KMS-11 (cell line): ENCODE measurements around the gene RBMXL2.

ENCODE experiments used
- H2AFZ ChIP-seq: fragments of 200-600 bp; sonication (generic); 2 replicates; pipeline ENCODE4 v1.6.1; 2016; ENCODE audit warnings: antibody characterized with exemption, mixed run types, low read depth
- H3K27ac ChIP-seq: fragments of 200-600 bp; sonication (generic); 2 replicates; pipeline ENCODE4 v1.6.1; 2016; ENCODE audit warnings: mild to moderate bottlenecking, mixed run types
- H3K27me3 ChIP-seq: fragments of 200-600 bp; sonication (generic); 2 replicates; pipeline ENCODE4 v1.6.1; 2017; ENCODE audit warnings: mild to moderate bottlenecking, low read depth, mixed run types, moderate library complexity; ENCODE audit not compliant: insufficient read depth
- H3K36me3 ChIP-seq: fragments of 200-600 bp; sonication (generic); 2 replicates; pipeline ENCODE4 v1.6.1; 2017; ENCODE audit warnings: mild to moderate bottlenecking, mixed run types; ENCODE audit not compliant: insufficient read depth
- H3K4me1 ChIP-seq: fragments of 200-600 bp; sonication (generic); 2 replicates; pipeline ENCODE4 v1.6.1; 2016; ENCODE audit warnings: mild to moderate bottlenecking, low read depth, mixed run types; ENCODE audit not compliant: poor library complexity, severe bottlenecking
- H3K4me2 ChIP-seq: fragments of 200-600 bp; sonication (generic); 2 replicates; pipeline ENCODE4 v1.7.0; 2016; ENCODE audit warnings: mild to moderate bottlenecking, mixed run types
- H3K4me3 ChIP-seq: fragments of 200-600 bp; sonication (generic); IDR thresholded peaks from 2 replicates; pipeline ENCODE4 v1.6.1; 2017; ENCODE audit warnings: low read depth, low read length, mixed read lengths; ENCODE audit not compliant: insufficient read depth
- H3K79me2 ChIP-seq: fragments of 200-600 bp; sonication (generic); 2 replicates; pipeline ENCODE4 v1.6.1; 2016; ENCODE audit warnings: low read depth, mixed run types; ENCODE audit not compliant: insufficient read depth
- H3K9ac ChIP-seq: fragments of 200-600 bp; sonication (generic); 2 replicates; pipeline ENCODE4 v1.6.1; 2016; ENCODE audit warnings: mild to moderate bottlenecking, mixed run types
- H4K20me1 ChIP-seq: fragments of 200-600 bp; sonication (generic); 2 replicates; pipeline ENCODE4 v1.6.1; 2016; ENCODE audit warnings: mild to moderate bottlenecking, mixed run types; ENCODE audit not compliant: insufficient read depth
- CTCF ChIP-seq: fragments of 200-600 bp; sonication (generic); conservative IDR thresholded peaks from 2 replicates; pipeline ENCODE4 v1.6.1; 2017; ENCODE audit warnings: low read depth, mild to moderate bottlenecking, antibody characterized with exemption, low read length, moderate library complexity, mixed read lengths

The RBMXL2 gene

DNA sequence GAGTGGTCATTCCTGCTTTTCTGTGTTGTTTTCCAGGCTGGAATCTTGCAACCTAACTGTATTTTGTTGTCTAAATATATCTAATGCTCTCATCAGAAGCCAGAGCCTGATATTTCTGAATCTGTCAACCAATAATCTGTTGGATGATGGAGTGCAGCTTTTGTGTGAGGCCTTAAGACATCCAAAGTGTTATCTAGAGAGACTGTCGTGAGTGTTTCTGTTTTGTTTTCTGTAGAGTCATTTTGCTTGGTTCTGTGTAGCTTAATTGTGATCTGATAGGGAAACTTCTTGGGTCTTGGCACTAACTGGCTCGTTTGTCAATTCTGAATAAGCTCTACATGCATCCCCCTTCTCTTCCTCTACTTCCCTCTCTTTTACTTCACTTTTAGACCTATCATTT lies 31.2 kb upstream of the RBMXL2 start:
- no peak for TF ChIP-seq CTCF
- Histone ChIP-seq H3K79me2 (no peaks in the 10 kb centered on the region), H3K27me3 (no peaks in the 10 kb centered on the region), H2AFZ (no peak overlapping the region), H3K27ac (no peak overlapping the region), H3K4me3 (no peak overlapping the region), H3K4me1 (no peaks in the 10 kb centered on the region), H3K4me2 (no peak overlapping the region), H3K36me3 (no peaks in the 10 kb centered on the region), H3K9ac (no peak overlapping the region), H4K20me1 (no peaks in the 10 kb centered on the region)

DNA sequence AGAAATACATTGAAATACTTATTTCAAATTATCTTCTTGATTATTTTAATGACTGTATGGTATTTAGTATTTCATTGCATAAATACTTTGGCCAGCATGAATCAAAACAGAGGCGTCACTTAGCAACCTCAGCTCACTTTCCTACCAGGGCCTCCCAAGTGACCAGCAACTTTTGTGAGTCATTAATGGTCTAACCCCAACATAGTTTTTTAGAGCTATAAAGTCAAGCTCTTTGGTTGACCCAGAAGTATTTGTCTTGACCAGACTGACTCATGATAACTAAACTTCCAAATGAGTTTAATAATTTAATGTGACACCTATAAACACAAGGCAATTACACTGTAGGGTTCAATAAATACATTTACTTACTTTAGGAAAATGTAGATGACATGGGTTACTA lies 27.9 kb upstream of the RBMXL2 start:
- no peaks in the 10 kb centered on the region for H3K4me1 ChIP-seq
- H3K4me3 ChIP-seq = no peak overlapping the region
- H3K27me3 ChIP-seq = no peaks in the 10 kb centered on the region
- H3K79me2 ChIP-seq = no peaks in the 10 kb centered on the region
- no peak overlapping the region for H3K9ac ChIP-seq
- H3K27ac ChIP-seq = no peak overlapping the region
- no peaks in the 10 kb centered on the region for H3K36me3 ChIP-seq
- H2AFZ ChIP-seq = no peak overlapping the region
- H3K4me2 ChIP-seq = no peak overlapping the region
- TF ChIP-seq CTCF = no peak
- H4K20me1 ChIP-seq = no peaks in the 10 kb centered on the region

GRCh38 chr11:7062534-7062933 lies 26.3 kb upstream of the RBMXL2 start:
- Histone ChIP-seq H3K27me3 (no peaks in the 10 kb centered on the region), H3K36me3 (no peaks in the 10 kb centered on the region), H4K20me1 (no peaks in the 10 kb centered on the region), H3K4me3 (no peak overlapping the region), H2AFZ (no peak overlapping the region), H3K79me2 (no peaks in the 10 kb centered on the region), H3K27ac (no peak overlapping the region), H3K4me2 (no peak overlapping the region), H3K9ac (no peak overlapping the region), H3K4me1 (no peaks in the 10 kb centered on the region)
- no peak for TF ChIP-seq CTCF

- H2AFZ ChIP-seq = no peak overlapping the region
- no peaks in the 10 kb centered on the region for H3K79me2 ChIP-seq
- no peak overlapping the region for H3K9ac ChIP-seq
- H3K27me3 ChIP-seq = no peaks in the 10 kb centered on the region
- H3K4me1 ChIP-seq = peaks cover 15% of the 10 kb centered on the region
- H3K4me2 ChIP-seq = no peak overlapping the region; the same call in 1 of the 2 replicates
- no peaks in the 10 kb centered on the region for H4K20me1 ChIP-seq
- no peak overlapping the region for H3K27ac ChIP-seq
- H3K36me3 ChIP-seq = no peaks in the 10 kb centered on the region
- no peak overlapping the region for H3K4me3 ChIP-seq
- TF ChIP-seq CTCF = no peak
Observed at GRCh38 chr11:7072401-7073028, 16.3 kb upstream of the RBMXL2 start.
